GM18868 (cell line): ENCODE measurements around the gene ZNF521.

ENCODE experiments used
- ATAC-seq: cut with Tn5 transposase; IDR thresholded peaks from one replicate; pipeline ENCODE4 v1.9.1; 2021; ENCODE audit warnings: mild to moderate bottlenecking, moderate library complexity; ENCODE audit not compliant: unreplicated experiment

Gene ZNF521

DNA sequence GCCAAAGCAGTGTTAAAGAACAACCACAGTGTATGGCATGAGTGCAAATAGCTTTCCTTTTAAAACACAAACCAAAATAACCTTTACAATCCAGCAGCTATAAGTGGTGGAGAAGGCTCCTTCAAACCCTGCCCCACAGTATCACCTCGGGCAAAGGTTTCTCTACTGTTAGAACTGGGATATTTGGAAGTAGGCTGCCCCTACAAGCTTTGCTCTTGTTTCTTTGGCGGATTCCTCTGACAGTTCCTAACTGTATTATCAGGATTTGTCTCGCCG, 214.8 kb downstream of the ZNF521 start:
- no peak for ATAC-seq

DNA sequence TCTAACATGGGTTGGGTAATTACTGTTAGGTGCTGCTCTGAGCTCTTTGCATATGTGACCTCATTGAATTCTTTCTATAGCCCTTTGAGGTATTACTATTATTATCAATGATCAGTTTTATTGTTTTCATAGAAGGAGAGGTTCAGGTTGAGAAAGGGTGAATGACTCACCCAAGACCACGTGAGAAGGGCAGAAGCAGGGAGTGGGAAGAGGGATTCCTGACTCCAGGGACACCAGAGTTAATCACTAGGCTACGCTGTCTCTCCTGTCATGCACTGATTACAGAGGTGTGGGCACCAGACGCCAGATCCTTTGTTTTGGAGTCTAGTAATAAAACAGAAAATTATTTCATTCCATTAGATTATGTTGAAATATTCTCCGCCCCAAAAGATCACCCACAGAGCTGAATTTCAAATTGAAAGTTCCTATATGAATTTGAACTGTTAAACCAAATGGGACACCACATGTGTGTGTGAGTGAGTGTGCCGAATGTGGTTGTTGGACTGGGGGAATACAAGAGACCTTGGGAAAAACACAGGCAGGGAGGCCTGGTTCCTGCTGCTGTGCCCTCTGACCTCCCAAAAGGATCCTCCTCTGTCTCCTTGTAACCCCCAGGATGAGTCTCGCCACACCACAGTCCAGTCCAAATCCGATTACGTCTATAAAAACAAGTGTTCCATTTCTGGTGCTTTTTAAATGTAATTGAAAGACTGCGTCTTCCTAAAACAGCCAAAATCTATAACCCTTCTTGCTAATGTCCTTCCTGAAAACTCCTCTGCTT, 215.4 kb downstream of the ZNF521 start:
- ATAC-seq = no peak

DNA sequence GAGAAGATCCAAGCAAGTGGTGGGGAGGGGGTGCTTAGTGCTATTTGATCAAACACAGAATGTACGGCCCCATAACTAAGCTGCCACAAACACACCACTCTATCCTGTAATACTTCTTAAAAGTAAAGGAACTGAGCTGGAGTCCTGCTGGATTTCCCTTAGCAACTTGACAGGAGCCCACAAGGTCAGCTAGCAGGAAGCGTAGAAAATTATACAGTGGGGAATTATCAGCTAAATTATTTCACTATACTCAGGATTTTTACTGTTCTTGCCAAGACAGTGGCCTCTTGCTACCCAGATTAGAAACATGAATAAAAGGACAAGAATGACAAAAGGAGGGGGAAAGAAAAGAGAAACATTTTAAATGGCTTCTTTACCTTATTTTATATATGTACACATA, 217.1 kb downstream of the ZNF521 start:
- ATAC-seq = no peak

DNA sequence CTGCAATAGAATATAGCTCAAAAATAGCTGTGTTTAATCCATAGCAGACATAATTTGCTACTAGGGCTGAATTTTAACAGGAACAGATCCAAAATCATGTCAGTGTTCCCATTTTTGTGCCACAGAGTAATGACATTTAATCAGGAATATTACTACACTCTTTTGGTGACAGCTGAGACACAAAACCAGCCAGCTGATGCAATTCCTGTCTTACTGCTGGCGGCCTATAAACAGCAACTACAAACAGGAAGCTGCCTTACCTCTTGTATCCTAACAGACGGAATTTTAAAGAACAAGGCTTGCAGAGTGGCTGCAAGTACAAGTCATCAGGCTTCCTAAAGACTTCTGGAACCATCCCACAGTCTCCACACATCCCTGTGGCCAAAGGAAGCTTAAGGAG, 218.1 kb downstream of the ZNF521 start:
- no peak for ATAC-seq

DNA sequence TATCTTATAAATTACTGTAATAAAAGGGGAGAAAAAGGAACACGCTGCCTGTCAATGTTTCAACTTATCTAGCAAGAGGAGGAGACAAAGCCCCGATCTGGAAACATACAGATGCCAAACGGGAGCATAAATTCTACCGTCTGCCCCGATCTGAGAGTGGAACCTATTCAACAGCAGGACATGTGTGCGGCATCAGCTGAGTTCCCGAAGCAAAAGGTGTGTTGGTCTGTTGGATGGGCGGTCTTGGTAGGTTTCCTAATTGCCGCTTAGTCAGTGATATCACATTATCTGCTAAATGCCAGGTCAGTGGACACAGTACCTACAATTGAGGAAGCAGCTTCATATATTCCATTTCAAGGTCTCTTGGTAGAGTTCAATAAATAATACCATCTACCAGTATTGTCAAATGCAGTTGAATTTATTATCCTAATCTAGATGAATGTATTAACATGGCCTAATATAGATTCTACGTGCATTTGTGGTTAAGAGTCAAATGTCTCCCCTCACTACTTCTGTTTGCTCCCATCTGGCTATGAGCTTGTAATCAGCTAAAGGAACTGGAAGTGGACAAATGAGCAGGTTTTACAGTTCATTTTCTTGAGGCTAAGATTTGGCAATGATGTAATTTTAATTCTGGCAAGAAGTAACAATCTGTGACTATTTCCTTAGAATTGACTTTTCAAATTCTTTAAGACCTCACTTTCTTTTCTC, 219.0 kb downstream of the ZNF521 start:
- no peak for ATAC-seq

DNA sequence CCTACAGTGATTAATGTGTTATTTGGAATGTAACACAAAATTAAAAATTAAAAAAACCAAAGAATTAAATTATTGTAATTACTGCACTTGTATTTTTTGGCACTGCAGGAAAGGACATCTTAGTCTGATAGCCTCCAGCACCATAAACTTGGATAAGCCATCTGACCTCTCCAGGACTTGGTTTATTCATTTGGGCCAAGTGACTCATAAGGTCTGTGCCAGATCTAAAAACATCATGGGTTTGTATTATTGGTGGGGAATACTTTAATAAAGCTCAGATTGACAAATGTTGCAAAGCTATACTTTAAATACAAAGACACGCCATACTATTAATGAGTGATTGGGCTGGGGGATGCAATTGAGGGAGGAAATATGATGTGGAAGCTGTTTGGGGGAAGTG, 225.2 kb downstream of the ZNF521 start:
- no peak for ATAC-seq

DNA sequence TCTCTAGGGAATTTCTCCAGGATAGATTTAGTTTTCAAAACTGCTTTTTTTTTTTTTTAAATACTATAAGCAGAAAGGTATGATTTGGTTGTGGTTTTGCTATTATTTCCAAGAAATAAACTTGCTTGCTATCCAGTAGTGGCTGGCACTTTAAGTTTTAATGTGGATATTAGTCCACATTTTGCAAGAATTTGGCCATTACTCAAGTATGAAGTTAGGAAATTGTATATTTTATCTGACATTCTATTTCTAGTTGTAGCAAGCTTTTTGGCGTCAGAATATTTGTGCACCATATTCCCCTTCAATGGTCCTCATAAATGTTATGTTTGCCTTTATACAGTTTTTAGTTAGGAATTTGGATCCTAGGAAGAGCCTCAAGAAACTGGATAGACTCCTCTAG, 226.3 kb downstream of the ZNF521 start:
- ATAC-seq = no peak

DNA sequence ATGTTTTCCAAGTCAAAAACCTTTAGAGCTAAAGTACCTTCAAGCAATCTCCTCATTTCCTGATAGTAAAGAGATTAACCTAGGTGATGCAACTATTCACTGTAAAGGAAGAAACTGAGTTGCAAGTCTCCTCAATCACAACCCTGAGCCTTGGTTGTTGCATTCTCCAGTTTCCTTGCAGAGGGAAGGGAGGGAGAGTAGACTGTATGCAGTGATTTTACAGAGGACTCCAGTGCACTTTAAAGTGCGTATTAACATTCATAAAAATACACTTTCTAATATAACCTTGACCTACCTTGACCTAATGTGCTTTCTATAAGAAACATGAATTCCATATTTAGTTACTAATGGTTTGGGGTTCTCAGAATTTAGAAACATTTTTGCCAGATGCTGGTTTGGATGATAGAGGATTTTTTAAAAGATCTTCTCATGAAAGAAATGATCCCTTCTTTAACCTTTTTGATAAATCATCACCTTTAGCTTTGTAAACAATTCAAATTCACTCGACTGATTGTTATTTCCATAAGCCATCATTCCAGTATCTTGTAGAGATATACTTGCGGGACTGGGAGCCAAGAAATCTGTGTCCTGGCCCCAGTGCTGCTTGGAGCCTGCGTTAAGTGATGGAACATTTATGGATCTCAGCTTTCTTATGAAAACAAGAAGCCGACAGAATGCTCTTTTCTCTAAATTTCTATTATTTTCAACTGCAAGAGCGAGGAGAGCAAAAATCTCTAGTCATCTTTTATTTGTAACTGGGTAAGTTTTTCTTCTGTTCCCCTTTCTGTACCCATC, 228.3 kb downstream of the ZNF521 start:
- ATAC-seq = no peak

DNA sequence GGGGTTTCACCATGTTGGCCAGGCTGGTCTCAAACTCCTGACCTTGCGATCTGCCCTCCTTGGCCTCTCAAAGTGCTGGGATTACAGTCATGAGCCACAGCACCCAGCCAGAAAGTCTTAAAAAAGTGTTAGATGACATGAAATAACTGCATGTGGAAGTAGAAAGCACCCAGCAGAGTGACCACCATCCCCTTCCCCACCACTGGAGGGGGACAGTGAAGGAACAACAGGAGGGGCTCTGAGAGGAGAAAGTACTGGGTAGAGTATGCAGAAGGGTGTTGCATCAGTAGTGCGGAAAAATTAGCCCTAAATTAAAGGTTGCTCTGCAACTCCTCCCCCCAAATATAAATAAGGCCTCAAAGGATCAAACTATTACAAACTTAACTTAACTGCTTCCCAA, 230.5 kb downstream of the ZNF521 start:
- ATAC-seq = no peak

DNA sequence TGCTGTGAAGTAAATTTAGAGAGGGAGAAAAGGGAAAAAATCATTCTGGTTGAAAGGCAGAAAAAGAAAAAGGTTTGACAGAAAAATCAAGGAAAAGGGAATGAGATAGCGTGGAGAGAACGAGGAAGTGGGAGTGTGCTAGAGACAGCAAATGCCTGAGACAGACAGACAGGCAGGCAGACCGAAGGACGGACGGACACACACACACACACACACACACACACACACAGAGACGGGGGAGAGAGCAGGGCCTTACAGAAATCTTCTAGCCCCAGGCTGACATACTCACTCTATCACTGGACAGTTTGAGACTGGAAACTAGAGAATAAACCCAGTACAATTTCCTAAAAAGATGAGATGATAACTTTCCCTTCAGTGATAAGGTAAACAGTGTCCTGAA, 238.4 kb downstream of the ZNF521 start:
- ATAC-seq = no peak

DNA sequence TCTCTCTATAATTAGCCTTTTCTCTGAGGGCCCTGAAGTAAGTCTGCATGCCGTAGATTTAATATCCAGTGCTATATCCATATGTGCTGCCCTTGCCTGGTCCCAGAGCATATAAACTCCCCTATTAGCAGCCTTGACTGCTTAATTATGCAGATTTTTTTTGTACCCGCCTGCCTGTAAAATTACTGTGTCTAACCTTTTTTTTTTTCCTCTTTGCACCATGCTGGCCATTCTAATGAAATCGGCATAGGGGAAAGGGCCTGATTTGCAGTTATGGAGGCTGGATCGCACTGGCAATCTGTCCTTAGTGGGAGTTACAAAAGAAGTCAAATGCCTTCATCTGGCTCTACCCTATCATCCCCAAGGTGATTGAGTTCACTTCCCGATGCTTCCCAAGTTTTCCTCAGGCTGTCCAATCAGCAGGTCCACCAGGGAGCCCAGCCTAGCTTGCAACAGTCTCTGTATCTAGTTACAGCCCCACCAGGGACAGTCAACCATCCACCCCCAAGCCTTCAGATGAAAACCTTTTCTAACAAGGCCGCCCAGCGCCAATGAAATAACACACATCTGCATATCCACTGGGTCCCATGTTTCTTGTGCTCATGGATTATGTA, 239.0 kb downstream of the ZNF521 start:
- no peak for ATAC-seq

DNA sequence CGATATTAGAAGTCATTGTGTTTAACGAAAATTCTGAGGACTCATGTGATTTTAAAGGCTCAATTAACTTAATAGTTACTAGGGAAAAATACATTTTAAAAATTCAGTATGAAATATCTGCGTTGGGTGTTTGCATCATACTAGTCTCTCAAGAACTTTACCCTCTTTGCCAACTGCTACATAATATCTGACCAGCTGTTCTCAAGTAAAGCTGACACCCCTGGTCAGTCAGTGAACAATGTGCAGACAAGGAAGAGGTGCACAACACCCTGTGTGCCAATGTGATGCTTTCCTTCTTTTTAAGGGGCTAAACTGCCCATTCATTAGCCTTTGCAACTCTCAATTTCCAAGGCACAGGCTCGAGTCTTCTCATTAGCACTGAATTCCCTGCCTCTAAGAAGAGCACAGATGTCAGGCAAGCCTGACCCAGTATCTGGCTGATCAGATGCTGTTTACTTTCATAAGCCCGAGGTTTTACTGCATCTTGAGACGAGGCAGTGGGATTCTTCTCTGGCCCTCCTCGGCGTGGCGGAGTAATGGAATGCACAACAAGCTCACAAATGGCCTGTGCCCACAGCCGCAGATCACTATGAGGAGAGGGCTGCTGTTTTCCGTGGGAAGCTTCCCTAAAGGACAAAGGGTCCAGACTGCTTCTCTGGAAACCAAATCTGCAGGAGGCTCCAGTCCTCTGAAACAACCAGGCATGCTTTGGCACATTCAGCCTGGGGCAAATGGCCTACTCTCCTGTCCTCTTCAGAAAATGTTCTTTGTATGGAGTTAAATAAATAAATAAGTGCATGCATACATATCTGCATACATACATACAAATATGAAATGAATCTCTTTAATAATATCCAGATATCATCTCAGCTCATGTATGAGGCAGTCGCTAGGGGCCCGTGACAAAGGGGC, 240.3 kb downstream of the ZNF521 start:
- no peak for ATAC-seq

DNA sequence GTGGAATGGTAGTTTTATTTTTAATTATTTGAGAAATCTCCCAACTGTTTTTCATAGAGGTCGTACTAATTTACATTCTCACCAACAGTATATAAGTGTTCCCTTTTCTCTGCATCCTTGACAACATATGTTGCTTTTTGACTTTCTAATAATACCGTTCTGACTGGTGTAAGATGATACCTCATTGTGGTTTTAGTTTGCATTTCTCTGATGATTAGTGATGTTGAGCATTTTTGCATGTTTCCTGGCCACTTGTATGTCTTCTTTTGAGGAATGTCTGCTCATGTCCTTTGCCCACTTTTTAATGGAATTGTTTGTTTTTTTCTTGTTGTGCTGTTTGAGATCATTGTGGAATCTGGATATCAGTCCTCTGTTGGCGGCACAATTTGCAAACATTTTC, 242.5 kb downstream of the ZNF521 start:
- no peak for ATAC-seq

DNA sequence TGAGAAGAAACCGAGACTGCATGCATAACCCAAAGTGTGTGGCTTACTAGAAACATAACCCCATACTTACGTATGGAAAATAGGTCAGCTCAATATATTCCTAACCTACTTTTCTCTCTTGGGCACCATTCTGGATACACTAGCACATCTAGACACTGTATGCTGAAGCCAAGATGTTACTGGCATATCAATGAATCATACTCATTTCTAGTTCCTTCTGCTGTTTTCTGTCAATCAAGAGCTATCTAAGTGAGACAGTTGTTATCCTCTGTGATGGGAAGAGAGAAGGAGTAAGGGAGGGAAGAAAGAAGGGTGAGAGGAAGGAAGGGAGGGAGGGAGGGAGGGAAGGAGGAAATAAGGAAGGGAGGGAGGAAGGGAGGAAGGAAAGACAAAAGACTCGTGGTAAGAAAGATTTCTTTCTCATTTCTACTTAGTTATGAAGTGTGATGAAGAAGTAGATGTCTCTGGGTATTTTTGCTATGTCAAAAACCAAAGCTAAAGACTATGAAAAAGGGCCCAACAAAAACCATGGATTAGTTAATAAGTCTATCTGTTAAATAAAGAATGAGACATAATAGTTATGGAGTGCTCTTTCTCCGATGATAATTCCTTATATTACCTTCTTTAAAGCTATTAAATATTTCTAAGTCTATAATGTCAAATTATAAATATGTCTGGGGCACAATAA, 248.4 kb downstream of the ZNF521 start:
- no peak for ATAC-seq

DNA sequence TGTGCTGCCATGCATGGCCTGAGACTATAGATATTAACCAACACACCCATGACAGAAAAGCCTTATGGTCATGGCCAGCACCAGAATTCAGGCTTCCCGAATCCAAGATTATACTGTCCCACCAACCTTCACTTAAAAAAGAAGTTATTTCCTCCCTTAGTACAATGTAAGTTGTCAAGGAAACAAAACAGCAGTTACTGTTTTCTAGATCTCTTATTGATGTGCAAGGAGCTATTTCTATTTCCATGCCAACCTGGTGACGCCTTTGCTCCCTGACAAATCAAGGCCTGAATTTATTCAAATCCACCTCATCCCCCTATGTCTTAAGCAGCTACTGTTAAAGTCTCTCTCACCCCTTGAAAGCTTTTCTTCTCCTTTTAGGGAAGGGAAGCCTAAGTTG, 249.3 kb downstream of the ZNF521 start:
- no peak for ATAC-seq

DNA sequence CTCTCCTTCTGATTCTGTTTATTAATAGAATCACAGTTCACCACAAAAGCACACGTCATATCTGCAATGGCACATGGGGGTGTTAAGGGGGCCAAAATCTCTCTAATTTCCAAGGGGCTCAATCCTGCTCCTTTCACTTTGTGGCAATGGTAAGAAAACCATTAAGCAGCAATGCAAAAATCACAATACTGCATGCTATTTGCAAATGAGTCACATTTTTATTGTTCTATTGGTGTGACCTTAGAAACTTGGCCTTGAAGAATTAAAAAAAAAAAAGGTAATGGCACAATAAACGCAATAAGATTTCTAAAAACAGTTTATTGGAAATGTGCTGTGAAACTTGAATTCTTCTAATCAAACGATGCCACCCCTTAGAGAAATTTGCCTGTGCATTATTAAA, 251.5 kb downstream of the ZNF521 start:
- ATAC-seq = no peak

DNA sequence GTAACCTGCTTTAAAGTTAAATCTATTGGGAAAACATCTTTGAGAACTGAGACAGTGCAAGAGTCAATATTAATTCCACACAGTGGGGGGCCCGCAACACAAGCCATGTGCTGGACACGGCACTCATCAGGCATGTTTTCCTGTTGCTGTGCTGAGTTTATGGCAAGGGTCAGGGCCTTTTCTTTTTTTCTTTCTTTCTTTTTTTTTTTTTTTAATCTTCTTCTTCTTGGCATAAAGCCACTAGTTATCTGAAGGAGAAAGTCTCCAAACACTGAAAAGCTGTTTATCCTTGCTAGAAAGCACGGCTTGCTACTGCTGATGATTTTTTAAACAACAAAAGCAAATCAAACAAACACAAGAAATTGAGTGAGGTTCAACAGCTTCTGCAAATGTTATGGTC, 252.1 kb downstream of the ZNF521 start:
- no peak for ATAC-seq

DNA sequence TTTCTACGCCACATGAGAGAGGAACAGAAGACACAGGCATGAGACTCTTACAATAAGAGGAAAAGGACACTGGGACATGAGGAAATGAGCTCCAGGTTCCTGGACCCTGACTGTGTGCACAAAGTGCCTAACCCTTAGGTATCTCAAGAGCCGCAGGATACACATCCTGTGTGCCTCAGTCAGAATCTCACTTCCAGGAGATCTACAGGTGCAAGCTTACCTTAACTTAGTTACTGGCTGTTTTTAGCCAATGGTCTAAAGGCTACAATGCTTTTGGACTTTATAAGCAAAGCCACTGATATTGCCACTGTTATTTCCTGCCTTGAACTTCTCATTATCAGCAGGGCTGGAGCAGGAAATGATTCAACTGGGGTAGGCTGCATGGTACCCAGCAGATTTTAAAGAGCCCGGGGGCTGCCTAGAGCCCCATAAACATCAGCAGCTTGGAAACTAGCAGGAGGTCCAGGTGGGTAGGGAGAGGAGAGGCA, 254.4 kb downstream of the ZNF521 start:
- no peak for ATAC-seq

DNA sequence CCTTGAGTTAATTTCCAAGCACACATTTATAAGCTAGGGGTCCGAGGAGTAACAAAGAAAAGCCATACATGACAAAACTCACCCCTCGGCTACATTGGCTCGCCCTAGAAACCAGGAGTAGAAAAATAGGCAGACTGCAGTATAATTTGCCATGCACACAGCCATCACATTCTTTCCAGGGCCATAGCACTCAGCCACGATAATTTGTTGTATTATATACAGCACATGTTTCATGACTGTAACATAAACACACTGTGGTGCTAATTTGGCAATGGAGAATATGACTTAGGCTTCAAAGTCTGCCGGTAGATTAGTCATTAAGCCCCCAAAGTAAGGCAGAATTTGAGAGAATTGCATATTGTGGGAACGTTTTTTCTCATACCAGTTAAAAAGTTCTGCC, 254.9 kb downstream of the ZNF521 start:
- ATAC-seq = no peak

DNA sequence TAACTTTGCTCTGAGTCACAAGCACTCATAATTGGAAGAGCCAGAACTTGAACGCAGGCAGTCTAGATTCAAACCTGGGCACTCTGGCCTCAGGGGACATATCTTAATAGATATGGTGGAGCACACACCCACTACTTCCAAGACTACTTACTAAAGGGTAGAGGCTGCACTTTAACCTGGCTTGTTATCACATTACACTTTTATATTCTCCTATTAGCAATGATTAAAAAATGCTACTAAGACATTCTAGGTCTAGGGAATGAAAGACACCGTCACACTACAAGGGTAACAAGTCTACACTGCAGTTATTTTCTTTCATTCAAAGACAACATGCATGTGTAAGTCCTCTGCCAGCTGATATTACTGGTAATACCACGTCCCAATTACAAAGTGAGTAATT, 258.8 kb downstream of the ZNF521 start:
- ATAC-seq = no peak
